CD8-positive, alpha-beta memory T cell (primary cell): Measurements from ENCODE around the gene GPR152. TPM values are rescaled to one million over a fixed set of nuclear protein-coding genes. Genes with fewer than 3 reads are reported as not detected.

Experiments used
- CTCF ChIA-PET: fragments of 350-600 bp; sonication (Branson Sonifier 250); formaldehyde crosslinking; loops from one replicate; lab custom pipeline; 2021; ENCODE audit warnings: antibody characterized with exemption; lab: Charles Lee
- POLR2A ChIA-PET: fragments of 350-600 bp; sonication (Branson Sonifier 250); formaldehyde crosslinking; loops from one replicate; lab custom pipeline; 2021; ENCODE audit warnings: antibody characterized with exemption; lab: Charles Lee
- DNase-seq, 5 donors: peaks; one replicate each; pipeline versions ENCODE4 v3.0.0 to v3.0.0-alpha.2; 2020 to 2022; ENCODE audit warnings: mixed read lengths in 1 of 5
- H3K27ac ChIP-seq: one replicate; pipeline ENCODE4 v1.7.0; 2013; ENCODE audit warnings: low read depth, mild to moderate bottlenecking, low read length, moderate library complexity
- H3K27me3 ChIP-seq: 2 replicates; pipeline ENCODE4 v1.7.0; 2013; ENCODE audit warnings: low read length, mild to moderate bottlenecking; ENCODE audit not compliant: insufficient read depth, poor library complexity, severe bottlenecking
- H3K36me3 ChIP-seq: 2 replicates; pipeline ENCODE4 v1.7.0; 2013; ENCODE audit warnings: mild to moderate bottlenecking, low read length, moderate library complexity; ENCODE audit not compliant: insufficient read depth
- H3K4me1 ChIP-seq: 2 replicates; pipeline ENCODE4 v1.7.0; 2013; ENCODE audit warnings: mild to moderate bottlenecking, low read length, moderate library complexity; ENCODE audit not compliant: insufficient read depth
- H3K4me3 ChIP-seq: 2 replicates; pipeline ENCODE4 v1.7.0; 2013; ENCODE audit warnings: mild to moderate bottlenecking, low read length
- H3K9me3 ChIP-seq: 2 replicates; pipeline ENCODE4 v1.7.0; 2013; ENCODE audit warnings: mild to moderate bottlenecking, low read length
- H3K27ac Mint-ChIP-seq, 8 donors: one replicate each; pipeline ENCODE4 v1.8.0; 2020 to 2021; ENCODE audit warnings: mixed read lengths in 8 of 8, mild to moderate bottlenecking in 6 of 8, inconsistent platforms in 3 of 8, moderate library complexity in 3 of 8
- H3K27me3 Mint-ChIP-seq, 2 donors: one replicate each; pipeline ENCODE4 v1.8.0; 2020 to 2021; ENCODE audit warnings: mixed read lengths in 2 of 2, mild to moderate bottlenecking in 1 of 2, moderate library complexity in 1 of 2
- H3K36me3 Mint-ChIP-seq, 3 donors: one replicate each; pipeline ENCODE4 v1.8.0; 2020 to 2021; ENCODE audit warnings: mixed read lengths in 3 of 3, inconsistent platforms in 1 of 3, mild to moderate bottlenecking in 1 of 3
- H3K4me1 Mint-ChIP-seq, 3 donors: one replicate each; pipeline ENCODE4 v1.8.0; 2020 to 2021; ENCODE audit warnings: mixed read lengths in 3 of 3, inconsistent platforms in 1 of 3, mild to moderate bottlenecking in 1 of 3
- H3K4me3 Mint-ChIP-seq, 7 donors: one replicate each; pipeline ENCODE4 v1.8.0; 2020 to 2021; ENCODE audit warnings: mixed read lengths in 7 of 7, mild to moderate bottlenecking in 6 of 7, moderate library complexity in 4 of 7, inconsistent platforms in 2 of 7
- H3K9me3 Mint-ChIP-seq, 5 donors: one replicate each; pipeline ENCODE4 v1.8.0; 2020 to 2022; ENCODE audit warnings: mixed read lengths in 5 of 5, mild to moderate bottlenecking in 3 of 5, moderate library complexity in 2 of 5, inconsistent platforms in 1 of 5
- polyA plus RNA-seq: library from polyadenylated mRNA; unstranded; fragments of 300-500 nt; fragmentation: Illumina TruSeq; gene quantifications from one replicate; pipeline ENCODE4 v1.2.3, GENCODE V29; 2021
- total RNA-seq, 2 experiments: library from RNA; stranded (reverse); gene quantifications; one replicate each; pipeline ENCODE4 v1.2.3, GENCODE V29; 2021

Gene GPR152
- total and polyA plus RNA-seq, 3 experiments from 2014 or later, result 0.87 TPM; not detected in 2

DNA sequence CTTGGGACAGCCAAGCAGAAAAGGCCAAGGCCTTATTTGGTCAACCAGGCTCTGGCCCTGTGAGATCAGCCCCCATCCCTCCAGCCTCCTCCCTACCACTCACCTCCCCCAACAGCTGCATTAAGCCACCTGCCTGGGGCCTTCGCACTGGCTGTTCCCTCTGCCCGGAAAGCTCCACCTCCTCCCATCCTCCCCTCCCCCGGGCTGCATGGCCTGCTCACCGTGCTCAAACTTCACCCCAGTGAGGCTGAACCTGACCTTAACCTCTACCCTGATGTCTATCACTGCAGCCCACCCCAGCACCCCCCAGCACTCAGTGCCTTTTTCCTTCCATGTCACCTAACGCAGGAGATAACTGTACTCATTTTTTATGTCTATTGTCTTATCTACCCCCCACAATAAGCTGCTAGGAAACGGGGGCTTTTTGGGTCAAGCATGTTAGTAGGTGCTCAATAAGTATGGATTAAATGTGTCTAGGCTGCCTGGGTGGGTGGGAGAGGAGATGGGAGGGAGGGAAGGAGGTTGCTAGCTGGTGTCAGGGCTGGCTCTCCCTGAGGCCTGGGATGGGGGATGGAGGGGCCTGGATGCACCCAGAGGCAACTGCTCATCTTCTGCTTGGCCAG is 16.0 kb downstream of the GPR152 start:
- ChIA-PET POLR2A (interaction anchor here (1.2 to 10.1 kb wide), 21 partner anchors 9 to 165 kb away, joined by 3 to 203 read pairs (median 17); partner anchors contain the start of genes AIP, CARNS1, CDK2AP2 and GPR152), CTCF (interaction anchor here (0.7 to 5.5 kb wide), 21 partner anchors 8 to 85 kb away, joined by 3 to 59 read pairs (median 5); partner anchors contain the start of genes AIP, PPP1CA, RAD9A and RPS6KB2)
- no peaks in the 10 kb centered on the region for H3K27me3 ChIP-seq
- peak overlapping the region; percentile 59 for H3K27ac ChIP-seq
- peak overlapping the region; percentile 95 for H3K4me3 ChIP-seq
- DNase-seq, result peak; percentile 44 to 77 (median 48)
- H3K9me3 ChIP-seq, result no peaks in the 10 kb centered on the region
- Mint-ChIP-seq H3K27ac (peak overlapping the region; percentile 69 to 97 (median 94)), H3K4me3 (peak overlapping the region; percentile 96 to 99 (median 98)), H3K27me3 (peaks cover 0 to 1% of the 10 kb centered on the region in 2 donors), H3K4me1 (peaks cover 51 to 83% (median 56%) of the 10 kb centered on the region in 3 donors), H3K36me3 (peaks cover 0 to 53% (median 6%) of the 10 kb centered on the region in 3 donors), H3K9me3 (no peaks in the 10 kb centered on the region)
- H3K36me3 ChIP-seq, result peaks cover 23% of the 10 kb centered on the region
- peaks cover 73% of the 10 kb centered on the region for H3K4me1 ChIP-seq

DNA sequence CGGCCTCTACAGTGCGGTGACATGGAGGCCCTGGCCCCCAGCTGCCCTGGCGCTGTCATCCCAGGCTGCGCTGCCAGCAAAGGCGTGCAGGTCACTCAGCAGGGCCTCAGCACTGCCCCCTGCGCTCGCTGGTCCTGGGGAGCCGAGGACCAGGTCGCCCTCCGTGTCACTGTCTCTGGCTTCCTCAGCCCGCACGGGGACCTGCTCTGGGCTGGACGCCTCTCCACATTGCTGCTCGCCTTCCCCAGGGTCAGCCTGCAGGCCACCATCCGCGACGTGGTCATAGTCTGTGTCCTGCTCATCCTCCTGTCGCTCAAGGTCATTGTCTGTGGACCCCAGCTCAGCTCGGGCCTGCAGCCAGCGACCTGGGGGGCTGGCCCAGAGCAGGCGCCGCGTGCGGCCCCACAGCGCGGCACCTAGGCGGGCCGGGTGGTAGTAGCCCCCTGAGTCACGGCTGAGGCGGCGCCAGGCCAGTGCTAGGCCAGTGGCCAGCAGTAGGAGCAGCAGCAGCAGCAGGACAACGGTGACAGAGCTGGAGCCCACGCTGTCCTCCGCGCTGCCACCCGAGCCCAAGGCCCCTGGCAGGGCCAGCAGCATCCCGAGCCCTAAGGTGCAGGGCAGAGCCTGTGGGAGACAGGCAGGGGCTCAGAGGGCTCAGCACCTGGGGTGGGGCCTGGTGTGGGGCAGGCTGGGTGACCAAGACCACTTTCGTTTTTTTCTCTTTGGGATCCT is 16.6 kb downstream of the GPR152 start:
- H3K27me3 Mint-ChIP-seq, result peaks cover 0 to 1% of the 10 kb centered on the region in 2 donors
- DNase-seq, result peak in 1 of 5 donors; percentile 37
- Histone ChIP-seq H3K4me1 (peaks cover 70% of the 10 kb centered on the region), H3K36me3 (peaks cover 25% of the 10 kb centered on the region), H3K4me3 (peak overlapping the region; percentile 95), H3K9me3 (no peaks in the 10 kb centered on the region), H3K27me3 (no peaks in the 10 kb centered on the region), H3K27ac (peak overlapping the region; percentile 59)
- H3K36me3 Mint-ChIP-seq, result peaks cover 0 to 57% (median 6%) of the 10 kb centered on the region in 3 donors
- H3K9me3 Mint-ChIP-seq, result no peaks in the 10 kb centered on the region
- peak overlapping the region; percentile 96 to 99 (median 98) for H3K4me3 Mint-ChIP-seq
- ChIA-PET POLR2A (interaction anchor here (1.2 to 10.1 kb wide), 14 partner anchors 8 to 72 kb away, joined by 5 to 203 read pairs (median 28); partner anchors contain the start of genes AIP, CDK2AP2, GPR152 and PITPNM1), CTCF (interaction anchor here (0.7 to 5.5 kb wide), 13 partner anchors 7 to 80 kb away, joined by 3 to 59 read pairs (median 6); partner anchors contain the start of genes AIP, PPP1CA, RAD9A and RPS6KB2)
- H3K27ac Mint-ChIP-seq, result peak overlapping the region; percentile 88 to 97 (median 95)
- peaks cover 52 to 83% (median 53%) of the 10 kb centered on the region in 3 donors for H3K4me1 Mint-ChIP-seq

DNA sequence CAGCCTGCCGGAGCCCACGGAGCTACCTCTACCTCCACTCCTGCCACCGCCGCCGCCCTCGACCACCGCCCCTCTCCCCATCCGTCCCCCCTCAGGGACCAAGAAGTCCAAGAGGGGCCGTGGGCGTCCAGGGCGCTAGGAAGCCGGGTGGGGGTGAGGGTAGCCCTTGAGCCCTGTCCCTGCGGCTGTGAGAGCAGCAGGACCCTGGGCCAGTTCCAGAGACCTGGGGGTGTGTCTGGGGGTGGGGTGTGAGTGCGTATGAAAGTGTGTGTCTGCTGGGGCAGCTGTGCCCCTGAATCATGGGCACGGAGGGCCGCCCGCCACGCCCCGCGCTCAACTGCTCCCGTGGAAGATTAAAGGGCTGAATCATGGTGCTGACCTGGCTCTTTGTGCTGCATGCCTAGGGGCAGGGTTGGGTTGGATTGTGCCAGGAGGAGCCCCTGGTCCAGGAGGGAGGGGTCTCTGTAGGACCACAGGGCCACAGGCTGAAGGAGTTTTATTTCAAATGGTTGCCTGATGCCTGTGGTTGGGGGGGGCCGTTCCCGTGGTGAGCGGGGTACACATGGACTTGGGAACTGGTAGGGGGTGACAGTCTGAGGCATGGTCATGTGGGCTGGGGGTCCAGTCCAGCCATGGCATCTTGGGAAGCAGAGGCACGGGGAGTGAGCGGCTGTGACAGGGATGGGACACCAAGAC is 17.4 kb downstream of the GPR152 start:
- no peaks in the 10 kb centered on the region for H3K9me3 ChIP-seq
- CTCF ChIA-PET, result interaction anchor here (0.8 to 4.5 kb wide), 4 partner anchors 27 to 34 kb away, joined by 3 to 23 read pairs (median 5); partner anchors contain the start of genes PPP1CA and TBC1D10C
- POLR2A ChIA-PET, result interaction anchor here (0.9 to 10.1 kb wide), 13 partner anchors 15 to 49 kb away, joined by 4 to 203 read pairs (median 27); partner anchors contain the start of genes AIP, PPP1CA, RAD9A and TBC1D10C
- peak overlapping the region; percentile 95 for H3K4me3 ChIP-seq
- peaks cover 25% of the 10 kb centered on the region for H3K36me3 ChIP-seq
- H3K9me3 Mint-ChIP-seq, result no peaks in the 10 kb centered on the region
- peak overlapping the region; percentile 59 for H3K27ac ChIP-seq
- H3K4me3 Mint-ChIP-seq, result peak overlapping the region; percentile 96 to 99 (median 98)
- H3K4me1 ChIP-seq, result peaks cover 63% of the 10 kb centered on the region
- peak overlapping the region; percentile 86 to 98 (median 94) for H3K27ac Mint-ChIP-seq
- peaks cover 0 to 61% (median 6%) of the 10 kb centered on the region in 3 donors for H3K36me3 Mint-ChIP-seq
- peaks cover 46 to 81% (median 48%) of the 10 kb centered on the region in 3 donors for H3K4me1 Mint-ChIP-seq
- H3K27me3 ChIP-seq, result no peaks in the 10 kb centered on the region
- peaks cover 0 to 1% of the 10 kb centered on the region in 2 donors for H3K27me3 Mint-ChIP-seq
- DNase-seq, result peak in 3 of 5 donors; percentile 11 to 34 (median 23)

- DNase-seq, result peak in 3 of 5 donors; percentile 23 to 49 (median 26)
- Mint-ChIP-seq H3K27ac (peak overlapping the region; percentile 71 to 98 (median 86)), H3K4me3 (peak overlapping the region; percentile 61 to 99 (median 97)), H3K27me3 (peaks cover 0 to under 1% of the 10 kb centered on the region in 2 donors), H3K36me3 (peaks cover 0 to 62% (median 6%) of the 10 kb centered on the region in 3 donors), H3K9me3 (no peaks in the 10 kb centered on the region), H3K4me1 (peaks cover 38 to 79% (median 41%) of the 10 kb centered on the region in 3 donors)
- H3K27me3 ChIP-seq, result no peaks in the 10 kb centered on the region
- H3K27ac ChIP-seq, result peak overlapping the region; percentile 31
- peak overlapping the region; percentile 95 for H3K4me3 ChIP-seq
- ChIA-PET CTCF (interaction anchor here (1.5 to 4.5 kb wide), 3 partner anchors 31 to 35 kb away, joined by 3 to 23 read pairs (median 4); partner anchors contain the start of genes PPP1CA and TBC1D10C), POLR2A (interaction anchor here (0.6 to 10.1 kb wide), 9 partner anchors 9 to 49 kb away, joined by 3 to 203 read pairs (median 4); partner anchors contain the start of genes CORO1B, PPP1CA, RAD9A and TBC1D10C)
- peaks cover 61% of the 10 kb centered on the region for H3K4me1 ChIP-seq
- peaks cover 25% of the 10 kb centered on the region for H3K36me3 ChIP-seq
- H3K9me3 ChIP-seq, result no peaks in the 10 kb centered on the region
These were observed 18.1 kb downstream of the GPR152 start for GRCh38 chr11:67434395-67434881.

DNA sequence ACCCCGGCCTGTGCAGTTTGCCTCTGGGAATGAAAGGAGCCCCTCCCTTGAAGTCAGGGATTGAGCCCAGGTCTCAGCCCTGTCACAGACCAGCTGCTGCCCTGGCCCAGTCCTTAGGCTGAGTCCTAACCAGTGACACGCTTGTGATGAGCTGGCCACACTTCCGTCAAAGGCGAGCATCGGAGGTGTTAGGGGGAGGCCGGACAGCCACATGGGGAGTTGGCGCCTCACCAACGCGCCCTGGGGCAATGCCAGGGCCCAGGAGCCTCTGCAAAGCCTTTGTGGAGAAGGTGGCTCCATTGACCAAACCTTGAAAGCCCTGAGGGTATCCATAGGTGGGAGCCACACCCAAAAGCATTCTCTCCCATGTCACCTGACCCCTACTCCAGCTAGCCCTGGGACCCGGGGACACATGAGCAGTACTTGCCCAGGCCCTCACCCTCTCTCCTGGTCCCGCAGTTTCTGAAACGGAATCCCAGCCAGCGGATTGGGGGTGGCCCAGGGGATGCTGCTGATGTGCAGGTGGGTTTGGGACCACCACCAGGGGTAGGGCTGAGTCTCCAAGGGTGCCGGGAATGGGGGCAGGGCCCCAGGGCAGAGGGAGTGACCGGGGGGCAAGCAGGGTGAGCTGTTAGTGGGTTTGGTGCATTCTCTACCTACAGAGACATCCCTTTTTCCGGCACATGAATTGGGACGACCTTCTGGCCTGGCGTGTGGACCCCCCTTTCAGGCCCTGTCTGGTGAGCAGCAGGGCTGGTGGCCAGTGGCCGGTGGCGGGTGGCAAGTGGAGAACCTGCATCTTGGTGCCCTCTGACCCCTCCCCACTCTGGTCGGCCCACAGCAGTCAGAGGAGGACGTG is 18.8 kb downstream of the GPR152 start:
- H3K4me1 Mint-ChIP-seq, result peaks cover 32 to 79% (median 37%) of the 10 kb centered on the region in 3 donors
- POLR2A ChIA-PET, result interaction anchor here (0.6 to 10.1 kb wide), 10 partner anchors 9 to 58 kb away, joined by 3 to 203 read pairs (median 4); partner anchors contain the start of genes CORO1B, PPP1CA and TBC1D10C

GRCh38 chr11:67432655-67433349 is 19.7 kb downstream of the GPR152 start:
- POLR2A ChIA-PET, result interaction anchor here (0.5 to 10.1 kb wide), 7 partner anchors 11 to 59 kb away, joined by 3 to 203 read pairs (median 5); partner anchors contain the start of genes PPP1CA and TBC1D10C
- H3K36me3 ChIP-seq, result peaks cover 25% of the 10 kb centered on the region

More for the DNA sequence above, 18.8 kb downstream of the GPR152 start:
- H3K27ac Mint-ChIP-seq, result peak overlapping the region; percentile 71 to 98 (median 86)
- H3K36me3 Mint-ChIP-seq, result peaks cover 0 to 63% (median 6%) of the 10 kb centered on the region in 3 donors
- CTCF ChIA-PET, result interaction anchor here (0.9 to 4.5 kb wide), 6 partner anchors 21 to 71 kb away, joined by 3 to 23 read pairs (median 4); partner anchors contain the start of genes PPP1CA, RAD9A and TBC1D10C
- peak overlapping the region; percentile 61 to 99 (median 97) for H3K4me3 Mint-ChIP-seq
- H3K27ac ChIP-seq, result peak overlapping the region; percentile 31
- peaks cover 61% of the 10 kb centered on the region for H3K4me1 ChIP-seq
- H3K9me3 Mint-ChIP-seq, result no peaks in the 10 kb centered on the region
- no peaks in the 10 kb centered on the region for H3K27me3 Mint-ChIP-seq
- H3K9me3 ChIP-seq, result no peaks in the 10 kb centered on the region
- no peaks in the 10 kb centered on the region for H3K27me3 ChIP-seq
- H3K4me3 ChIP-seq, result peak overlapping the region; percentile 95
- peak in 2 of 5 donors; percentile 21 to 30 for DNase-seq
- H3K36me3 ChIP-seq, result peaks cover 25% of the 10 kb centered on the region

More at GRCh38 chr11:67432655-67433349, 19.7 kb downstream of the GPR152 start:
- peak overlapping the region in 6 of 8 donors; percentile 71 to 97 (median 80) for H3K27ac Mint-ChIP-seq
- Histone ChIP-seq H3K4me1 (peaks cover 62% of the 10 kb centered on the region), H3K9me3 (no peaks in the 10 kb centered on the region), H3K27ac (no peak overlapping the region), H3K4me3 (no peak overlapping the region), H3K27me3 (no peaks in the 10 kb centered on the region)
- H3K4me3 Mint-ChIP-seq, result peak overlapping the region in 4 of 7 donors; percentile 54 to 81 (median 56)
- H3K27me3 Mint-ChIP-seq, result peaks cover 0 to 3% of the 10 kb centered on the region in 2 donors
- H3K4me1 Mint-ChIP-seq, result peaks cover 37 to 83% (median 40%) of the 10 kb centered on the region in 3 donors
- peaks cover 0 to 67% (median 6%) of the 10 kb centered on the region in 3 donors for H3K36me3 Mint-ChIP-seq
- CTCF ChIA-PET, result interaction anchor here (0.9 to 4.5 kb wide), 7 partner anchors 20 to 72 kb away, joined by 3 to 23 read pairs (median 3); partner anchors contain the start of genes AIP, PPP1CA, RAD9A and TBC1D10C
- DNase-seq, result no peak
- H3K9me3 Mint-ChIP-seq, result no peaks in the 10 kb centered on the region
